ENCODE measurements around the gene POLR3E. TPM values are rescaled to one million over a fixed set of nuclear protein-coding genes. Genes with fewer than 3 reads are reported as not detected.

POLR3E gene
- total RNA-seq, 1 experiment from 2014 or later: 65.0 TPM

DNA sequence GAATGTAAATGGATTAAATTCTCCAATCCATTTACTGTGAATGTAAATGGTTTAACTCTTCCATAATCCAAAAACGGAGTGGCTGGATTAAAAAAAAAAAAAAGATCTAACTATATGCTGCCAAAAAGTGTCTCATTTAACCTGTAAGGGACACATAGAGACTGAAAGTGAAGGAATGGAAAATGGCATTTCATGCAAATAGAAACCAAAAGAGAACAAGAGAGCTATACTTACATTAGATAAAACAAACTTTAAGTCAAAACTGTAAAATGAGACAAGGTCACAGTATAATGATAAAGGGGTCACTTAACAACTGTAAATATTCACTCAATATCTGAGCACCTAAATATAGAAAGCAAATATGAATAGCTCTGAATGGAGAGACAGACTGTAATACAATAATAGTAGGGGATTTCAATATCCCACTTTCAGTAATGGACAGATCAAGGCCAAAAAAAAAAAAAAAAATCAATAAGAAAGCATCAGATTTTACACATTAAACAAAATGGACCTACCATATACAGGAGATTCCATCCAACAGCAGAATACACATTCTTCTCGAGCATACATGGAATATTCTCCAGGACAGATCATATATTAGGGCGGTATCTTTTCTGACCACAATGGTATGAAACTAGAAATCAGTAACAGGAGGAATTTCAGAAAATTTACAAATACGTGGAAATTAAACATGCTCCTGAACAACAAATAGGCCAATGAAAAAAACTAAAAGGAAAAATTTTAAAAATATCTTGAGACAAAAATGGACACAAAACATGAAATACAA lies 40.8 kb downstream of the POLR3E start:
- POLR2A ChIA-PET: no interaction called here
- peaks cover 11 to 30% of the 10 kb centered on the region in 2 experiments; a peak in 3 of 4 replicates for H3K36me3 ChIP-seq (ENCODE audit: control insufficient read depth in 1 of 2, insufficient read depth in 2 of 2, low read length in 2 of 2)
- H3K4me3 ChIP-seq (replicated peaks in 1 of 2; ENCODE audit: low read depth in 1 of 2, low read length in 2 of 2): no peak overlapping the region
- RAD21 ChIA-PET (ENCODE audit: low non-redundant PET in 1 of 2, low total read pairs in 2 of 2, uncharacterized antibody in 2 of 2, unreplicated experiment in 2 of 2): interaction anchor here in 1 of 2 experiments (0.7 kb wide), 1 partner anchor 15 kb away, joined by 3 read pairs; no protein-coding TSS in a partner anchor
- H3K9me2 ChIP-seq (ENCODE audit: insufficient read depth): no peaks in the 10 kb centered on the region
- no peaks in the 10 kb centered on the region for H3K4me1 ChIP-seq (ENCODE audit: control insufficient read depth in 1 of 2, insufficient read depth in 2 of 2, low read length in 2 of 2)
- no peak overlapping the region for H2AFZ ChIP-seq (ENCODE audit: low read depth, low read length, poor library complexity, severe bottlenecking)
- BruUV-seq (replicated peaks): no TSS peak
- peaks cover 0 to 5% of the 10 kb centered on the region in 2 experiments; a peak in 1 of 4 replicates for H3K9me3 ChIP-seq (ENCODE audit: control insufficient read depth in 1 of 2, insufficient read depth in 1 of 2, low read depth in 1 of 2, low read length in 2 of 2)
- H3K27me3 ChIP-seq (ENCODE audit: insufficient read depth, low read length): no peaks in the 10 kb centered on the region
- H3K27ac ChIP-seq (ENCODE audit: low read depth, low read length): no peak overlapping the region
- intact Hi-C loops (cut with micrococcal nuclease): no loop called here
- no peak overlapping the region for H3K4me2 ChIP-seq (ENCODE audit: low read length)
- DNase-seq (ENCODE audit: low read depth, low spot score): no peak
- no peak overlapping the region for H3K9ac ChIP-seq (ENCODE audit: low read length)
- no peaks in the 10 kb centered on the region for H4K20me1 ChIP-seq (ENCODE audit: insufficient read depth)
- H3K79me2 ChIP-seq (ENCODE audit: insufficient read depth, low read length): no peaks in the 10 kb centered on the region; the same call in 1 of the 2 replicates
- ATAC-seq: no peak
- TF ChIP-seq FOSL1 (IDR thresholded peaks at IDR 0.05; ENCODE audit: low read depth) (no peak), CEBPB (IDR thresholded peaks at IDR 0.05; ENCODE audit: low read depth) (no peak), EZH2phosphoT487 (IDR thresholded peaks at IDR 0.05; ENCODE audit: borderline replicate concordance) (no peak), ZFX (IDR thresholded peaks at IDR 0.05) (no peak), SIN3A (IDR thresholded peaks at IDR 0.05; ENCODE audit: low read depth) (no peak), ZBTB33 (IDR thresholded peaks at IDR 0.05; ENCODE audit: extremely low read depth, insufficient replicate concordance, low read length) (no peak)
- CTCF ChIA-PET: interaction anchor here (1.8 kb wide), 1 partner anchor 17 kb away, joined by 6 read pairs; no protein-coding TSS in a partner anchor

- CTCF ChIA-PET: no interaction called here
- TF ChIP-seq JUND (IDR thresholded peaks at IDR 0.05): no peak
- TF ChIP-seq ZBTB33 (IDR thresholded peaks at IDR 0.05; ENCODE audit: extremely low read depth, insufficient replicate concordance, low read length): no peak
- no peak for TF ChIP-seq POLR2AphosphoS5 (IDR thresholded peaks at IDR 0.05; ENCODE audit: low read depth, low read length)
- TF ChIP-seq REST (IDR thresholded peaks at IDR 0.05; ENCODE audit: low read depth): no peak
- TF ChIP-seq TCF7L2 (IDR thresholded peaks at IDR 0.05; ENCODE audit: borderline replicate concordance, extremely low read depth, insufficient read depth, insufficient read length): no peak
- no peak for TF ChIP-seq ZFX (IDR thresholded peaks at IDR 0.05)
- TF ChIP-seq POLR2A (IDR thresholded peaks at IDR 0.05; ENCODE audit: borderline replicate concordance, extremely low read depth, insufficient read depth, insufficient read length): no peak
Observed at GRCh38 chr16:22340945-22341344, 43.7 kb downstream of the POLR3E start.

More at GRCh38 chr16:22340945-22341344, 43.7 kb downstream of the POLR3E start:
- ChIA-PET RAD21 (ENCODE audit: low non-redundant PET in 1 of 2, low total read pairs in 2 of 2, uncharacterized antibody in 2 of 2, unreplicated experiment in 2 of 2) (no interaction called here), POLR2A (no interaction called here)
- no TSS peak for BruUV-seq (replicated peaks)
- Histone ChIP-seq H3K4me1 (ENCODE audit: control insufficient read depth in 1 of 2, insufficient read depth in 2 of 2, low read length in 2 of 2) (no peaks in the 10 kb centered on the region), H3K9me3 (ENCODE audit: control insufficient read depth in 1 of 2, insufficient read depth in 1 of 2, low read depth in 1 of 2, low read length in 2 of 2) (peaks cover 0 to 5% of the 10 kb centered on the region in 2 experiments; a peak in 1 of 4 replicates), H3K27ac (ENCODE audit: low read depth, low read length) (no peak overlapping the region), H3K4me3 (replicated peaks in 1 of 2; ENCODE audit: low read depth in 1 of 2, low read length in 2 of 2) (no peak overlapping the region), H2AFZ (ENCODE audit: low read depth, low read length, poor library complexity, severe bottlenecking) (no peak overlapping the region), H3K36me3 (ENCODE audit: control insufficient read depth in 1 of 2, insufficient read depth in 2 of 2, low read length in 2 of 2) (peaks cover 0 to 5% of the 10 kb centered on the region in 2 experiments; a peak in 1 of 4 replicates), H3K27me3 (ENCODE audit: insufficient read depth, low read length) (no peaks in the 10 kb centered on the region), H4K20me1 (ENCODE audit: insufficient read depth) (no peaks in the 10 kb centered on the region), H3K4me2 (ENCODE audit: low read length) (no peak overlapping the region), H3K79me2 (ENCODE audit: insufficient read depth, low read length) (no peaks in the 10 kb centered on the region; the same call in 1 of the 2 replicates), H3K9me2 (ENCODE audit: insufficient read depth) (no peaks in the 10 kb centered on the region), H3K9ac (ENCODE audit: low read length) (no peak overlapping the region)
- ATAC-seq (no peak), DNase-seq (ENCODE audit: low read depth, low spot score) (no peak)
- intact Hi-C loops (cut with micrococcal nuclease): no loop called here
